Measurements from ENCODE around the gene CNTNAP4. TPM values are rescaled to one million over a fixed set of nuclear protein-coding genes. Genes with fewer than 3 reads are reported as not detected.

CNTNAP4 gene
- total RNA-seq, 2 donors from 2014 or later: not detected

DNA sequence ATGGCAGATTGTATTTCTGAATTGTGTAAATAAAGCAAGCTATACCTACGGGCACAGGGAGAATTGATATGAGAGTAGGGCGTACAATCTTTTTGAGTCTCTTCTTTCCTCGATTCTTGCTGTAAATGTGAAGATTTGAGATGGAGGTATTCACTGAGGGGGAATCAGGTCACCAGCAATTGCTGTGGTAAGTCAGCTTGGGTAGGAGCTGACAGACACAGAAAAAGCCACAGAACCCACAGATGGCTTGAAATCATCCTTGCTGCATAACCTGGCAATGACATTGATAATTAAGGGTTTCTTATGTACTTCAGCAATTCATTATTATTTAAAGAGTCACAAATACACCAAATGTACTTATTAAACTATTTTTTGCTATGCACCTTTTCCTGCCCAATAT lies 164.2 kb downstream of the CNTNAP4 start:
- no peak overlapping the region for H3K27ac ChIP-seq
- ATAC-seq (no peak), DNase-seq (no peak)
- H3K4me3 ChIP-seq: no peak overlapping the region
- 64 to 74% methylated on average over 3 of the region's 3 CpGs for WGBS, 2 donors
- H3K27me3 ChIP-seq: no peaks in the 10 kb centered on the region
- no peaks in the 10 kb centered on the region for H3K9me3 ChIP-seq
- H3K36me3 ChIP-seq (replicated peaks in 1 of 2; ENCODE audit: insufficient read depth in 1 of 2, low read depth in 2 of 2): no peaks in the 10 kb centered on the region
- TF ChIP-seq, protein P1, sequence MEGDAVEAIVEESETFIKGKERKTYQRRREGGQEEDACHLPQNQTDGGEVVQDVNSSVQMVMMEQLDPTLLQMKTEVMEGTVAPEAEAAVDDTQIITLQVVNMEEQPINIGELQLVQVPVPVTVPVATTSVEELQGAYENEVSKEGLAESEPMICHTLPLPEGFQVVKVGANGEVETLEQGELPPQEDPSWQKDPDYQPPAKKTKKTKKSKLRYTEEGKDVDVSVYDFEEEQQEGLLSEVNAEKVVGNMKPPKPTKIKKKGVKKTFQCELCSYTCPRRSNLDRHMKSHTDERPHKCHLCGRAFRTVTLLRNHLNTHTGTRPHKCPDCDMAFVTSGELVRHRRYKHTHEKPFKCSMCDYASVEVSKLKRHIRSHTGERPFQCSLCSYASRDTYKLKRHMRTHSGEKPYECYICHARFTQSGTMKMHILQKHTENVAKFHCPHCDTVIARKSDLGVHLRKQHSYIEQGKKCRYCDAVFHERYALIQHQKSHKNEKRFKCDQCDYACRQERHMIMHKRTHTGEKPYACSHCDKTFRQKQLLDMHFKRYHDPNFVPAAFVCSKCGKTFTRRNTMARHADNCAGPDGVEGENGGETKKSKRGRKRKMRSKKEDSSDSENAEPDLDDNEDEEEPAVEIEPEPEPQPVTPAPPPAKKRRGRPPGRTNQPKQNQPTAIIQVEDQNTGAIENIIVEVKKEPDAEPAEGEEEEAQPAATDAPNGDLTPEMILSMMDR (IDR thresholded peaks at IDR 0.05): no peak
- no peak for TF ChIP-seq POLR2A (IDR thresholded peaks at IDR 0.05)
- H3K4me1 ChIP-seq: no peaks in the 10 kb centered on the region
- intact Hi-C loops (cut with DNase I): no loop called here

- Histone ChIP-seq H3K36me3 (replicated peaks in 1 of 2; ENCODE audit: insufficient read depth in 1 of 2, low read depth in 2 of 2) (no peaks in the 10 kb centered on the region), H3K27me3 (no peaks in the 10 kb centered on the region), H3K9me3 (no peaks in the 10 kb centered on the region), H3K27ac (no peak overlapping the region), H3K4me3 (no peak overlapping the region), H3K4me1 (no peaks in the 10 kb centered on the region)
- intact Hi-C loops (cut with DNase I): no loop called here
- TF ChIP-seq, protein P1 (IDR thresholded peaks at IDR 0.05): no peak
- TF ChIP-seq POLR2A (IDR thresholded peaks at IDR 0.05): no peak
- DNase-seq (no peak), ATAC-seq (no peak)
- WGBS, 2 donors: 79 to 82% methylated on average over 3 of the region's 3 CpGs
Observed at GRCh38 chr16:76441876-76442275, 164.7 kb downstream of the CNTNAP4 start.

DNA sequence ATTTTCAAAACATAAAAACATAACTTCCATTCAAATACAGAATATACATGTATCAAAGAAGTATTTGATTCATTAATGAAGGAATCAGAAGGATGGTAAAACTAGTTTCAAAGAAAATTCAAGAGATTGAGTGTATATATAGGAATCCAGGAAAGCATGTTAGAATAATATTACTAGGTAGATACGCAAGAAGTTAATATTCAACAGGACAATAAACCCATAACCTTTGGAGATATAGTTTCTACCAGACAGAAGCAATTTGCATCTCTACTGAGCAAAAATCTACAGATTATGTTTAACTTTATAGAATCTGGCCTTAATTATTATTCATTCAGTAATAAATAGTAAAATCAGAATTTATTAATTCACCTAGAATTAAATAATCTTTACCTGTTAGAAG lies 166.8 kb downstream of the CNTNAP4 start:
- TF ChIP-seq, protein P1 (IDR thresholded peaks at IDR 0.05): no peak
- no peak for TF ChIP-seq POLR2A (IDR thresholded peaks at IDR 0.05)
- H3K36me3 ChIP-seq (replicated peaks in 1 of 2; ENCODE audit: insufficient read depth in 1 of 2, low read depth in 2 of 2): no peaks in the 10 kb centered on the region
- ATAC-seq (no peak), DNase-seq (no peak)
- no peaks in the 10 kb centered on the region for H3K27me3 ChIP-seq
- H3K4me1 ChIP-seq: no peaks in the 10 kb centered on the region
- no peaks in the 10 kb centered on the region for H3K9me3 ChIP-seq
- H3K27ac ChIP-seq: no peak overlapping the region
- 64 to 74% methylated on average over 1 of the region's 1 CpG for WGBS, 2 donors
- H3K4me3 ChIP-seq: no peak overlapping the region
- intact Hi-C loops (cut with DNase I): no loop called here

DNA sequence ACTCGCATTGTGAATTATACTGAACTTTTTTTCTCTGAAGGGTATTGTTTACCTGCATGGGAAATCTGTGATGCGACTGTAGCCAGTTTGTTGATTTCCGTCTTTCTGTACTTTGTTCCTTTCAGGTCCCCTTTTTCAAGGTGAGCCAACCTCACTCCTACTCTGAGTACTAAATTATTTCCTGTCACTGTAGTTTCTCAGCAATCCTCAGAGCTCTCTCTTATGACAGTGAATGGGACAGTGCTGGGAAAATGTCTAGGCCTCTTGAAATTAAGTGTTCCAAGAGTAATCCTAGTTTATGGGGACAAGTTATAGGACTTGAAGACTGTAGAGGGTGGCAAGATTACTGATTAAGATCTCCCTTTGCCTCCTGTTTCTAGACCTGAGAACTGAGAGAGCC lies 167.6 kb downstream of the CNTNAP4 start:
- H3K27ac ChIP-seq: no peak overlapping the region
- no peak for ATAC-seq
- WGBS, 2 donors: 31 to 63% methylated on average over 2 to 3 of the region's 3 CpGs
- H3K4me3 ChIP-seq: no peak overlapping the region
- no peaks in the 10 kb centered on the region for H3K4me1 ChIP-seq
- intact Hi-C loops (cut with DNase I): no loop called here
- H3K9me3 ChIP-seq: no peaks in the 10 kb centered on the region
- DNase-seq: no peak
- no peaks in the 10 kb centered on the region for H3K27me3 ChIP-seq
- H3K36me3 ChIP-seq (replicated peaks in 1 of 2; ENCODE audit: insufficient read depth in 1 of 2, low read depth in 2 of 2): no peaks in the 10 kb centered on the region
- TF ChIP-seq POLR2A (IDR thresholded peaks at IDR 0.05): no peak
- TF ChIP-seq, protein P1 (IDR thresholded peaks at IDR 0.05): no peak

DNA sequence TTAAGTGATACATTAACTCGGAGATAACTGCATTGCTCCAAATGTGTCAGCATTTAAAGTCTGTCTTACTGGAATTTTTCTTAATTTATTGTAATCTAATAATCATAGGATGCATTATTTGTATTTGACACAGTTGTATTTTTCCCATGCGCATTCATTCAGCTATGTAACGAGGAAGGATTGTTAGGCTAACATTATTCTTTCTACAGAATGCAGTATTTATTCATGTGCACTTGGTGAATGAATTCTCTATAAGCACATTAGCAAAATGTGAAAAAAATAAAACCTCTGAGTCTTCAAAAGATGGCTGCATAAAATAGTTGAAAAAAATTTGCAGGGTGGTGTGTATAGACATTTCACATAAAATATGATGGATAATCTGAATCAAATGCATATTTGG lies 168.6 kb downstream of the CNTNAP4 start:
- ATAC-seq: no peak
- 58 to 63% methylated on average over 3 of the region's 3 CpGs for WGBS, 2 donors
- intact Hi-C loops (cut with DNase I): no loop called here
- TF ChIP-seq, protein P1 (IDR thresholded peaks at IDR 0.05): no peak
- no peak for TF ChIP-seq POLR2A (IDR thresholded peaks at IDR 0.05)
- DNase-seq: no peak
- no peak overlapping the region for H3K4me3 ChIP-seq
- no peaks in the 10 kb centered on the region for H3K36me3 ChIP-seq (replicated peaks in 1 of 2; ENCODE audit: insufficient read depth in 1 of 2, low read depth in 2 of 2)
- no peak overlapping the region for H3K27ac ChIP-seq
- no peaks in the 10 kb centered on the region for H3K4me1 ChIP-seq
- H3K27me3 ChIP-seq: no peaks in the 10 kb centered on the region
- no peaks in the 10 kb centered on the region for H3K9me3 ChIP-seq

Data from body of pancreas (tissue), 4 donors.